GM19193 (cell line): ENCODE measurements around the gene FNDC11.

Experiments
- POLR2A ChIP-seq: IDR thresholded peaks from 4 replicates; pipeline ENCODE4 v1.6.1; 2011; ENCODE audit not compliant: insufficient read depth, insufficient read length; ENCODE audit errors: extremely low read depth

FNDC11 gene

GRCh38 chr20:63542696-63543095 is 11.3 kb upstream of the FNDC11 start:
- TF ChIP-seq POLR2A = peak; percentile 15

GRCh38 chr20:63543131-63543530 is 10.8 kb upstream of the FNDC11 start:
- TF ChIP-seq POLR2A = no peak

- no peak for TF ChIP-seq POLR2A
Observed at GRCh38 chr20:63543733-63544132, 10.2 kb upstream of the FNDC11 start.

DNA sequence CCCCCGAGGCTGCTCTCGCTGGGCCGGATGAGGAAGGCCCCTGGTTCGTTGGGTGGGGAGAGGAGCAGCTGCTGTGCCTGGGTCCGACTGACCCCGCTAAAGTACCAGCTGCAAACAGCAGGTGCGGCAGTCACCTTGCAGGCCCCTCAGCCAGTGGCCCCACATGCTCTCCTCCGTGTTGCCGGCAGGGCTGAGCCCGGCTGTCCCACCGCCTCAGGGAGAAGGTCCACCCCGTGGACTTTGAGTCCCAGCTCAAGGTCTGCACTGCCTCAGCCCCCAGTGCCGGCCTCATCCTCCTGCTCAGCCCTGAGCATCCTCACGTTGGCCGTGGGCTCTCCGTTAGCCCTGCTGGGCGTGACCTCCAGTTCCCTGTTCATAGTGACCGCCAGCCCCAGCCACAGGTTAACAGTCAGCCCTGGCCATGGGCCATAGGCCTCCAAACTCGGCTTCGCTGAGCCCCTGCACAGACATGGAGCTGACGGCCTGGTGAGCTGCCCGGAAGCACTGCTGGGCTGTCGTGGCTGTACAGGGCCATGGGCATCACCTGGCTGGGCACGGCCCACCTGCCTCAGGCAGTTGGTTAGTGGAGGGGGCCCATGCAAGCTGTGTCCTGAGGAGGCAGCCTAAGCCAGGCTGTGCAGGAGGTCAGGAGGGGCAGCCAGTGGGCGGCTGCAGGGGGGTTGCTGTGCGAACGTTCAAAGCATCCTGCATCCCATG is 9.6 kb upstream of the FNDC11 start:
- no peak for TF ChIP-seq POLR2A

GRCh38 chr20:63544958-63545516 is 8.9 kb upstream of the FNDC11 start:
- TF ChIP-seq POLR2A = no peak

DNA sequence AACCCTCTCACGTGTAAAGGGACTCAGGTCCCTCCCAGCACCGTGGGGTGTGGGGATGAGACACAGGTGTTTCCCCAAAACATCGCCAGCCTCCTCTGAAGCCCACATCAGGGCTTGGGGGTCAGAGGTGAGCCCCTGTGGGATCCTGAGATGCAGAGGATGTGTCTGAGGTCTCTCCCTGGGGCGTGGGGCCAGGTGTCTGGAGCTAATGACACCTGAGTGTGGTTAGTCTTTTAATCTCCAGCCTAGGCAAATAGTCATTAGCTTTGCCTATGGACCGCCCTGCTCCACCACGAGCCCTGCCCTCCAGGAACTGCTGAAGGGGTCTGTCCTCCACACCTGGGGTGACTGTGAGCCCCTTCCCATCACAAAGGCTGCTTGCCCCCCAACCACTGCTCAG is 8.1 kb upstream of the FNDC11 start:
- no peak for TF ChIP-seq POLR2A

DNA sequence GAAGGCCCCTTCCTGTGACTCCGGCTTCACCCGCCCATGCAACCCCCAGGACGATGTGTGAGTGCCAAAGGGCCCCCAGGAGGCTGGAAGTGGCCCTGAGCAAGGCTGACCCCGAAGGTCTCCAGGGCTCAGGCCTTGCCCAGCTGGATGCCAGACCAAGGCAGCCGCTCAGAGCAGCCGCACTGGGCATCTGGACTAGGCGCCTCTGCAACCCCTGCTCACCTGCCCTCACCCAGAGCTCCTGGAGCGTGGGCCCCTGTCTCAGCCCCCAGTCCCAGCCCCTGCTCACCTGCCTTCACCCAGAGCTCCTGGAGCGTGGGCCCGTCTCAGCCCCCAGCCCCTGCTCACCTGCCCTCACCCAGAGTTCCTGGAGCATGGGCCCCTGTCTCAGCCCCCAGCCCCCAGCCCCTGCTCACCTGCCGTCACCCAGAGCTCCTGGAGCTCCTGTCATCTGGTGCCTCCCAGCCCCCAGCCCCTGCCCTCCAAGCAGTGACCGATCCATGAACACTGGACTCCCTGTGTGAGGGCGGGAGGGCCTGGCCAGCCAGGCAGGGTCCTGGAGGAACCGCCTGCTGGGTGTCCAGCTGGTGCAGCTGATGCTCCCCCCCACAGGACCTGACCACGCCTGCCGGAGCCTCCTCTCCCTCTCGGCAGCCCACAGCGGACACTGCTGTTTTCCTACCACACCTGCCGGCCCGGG is 7.6 kb upstream of the FNDC11 start:
- no peak for TF ChIP-seq POLR2A

- TF ChIP-seq POLR2A = no peak
Observed at GRCh38 chr20:63546956-63547724, 6.8 kb upstream of the FNDC11 start.

DNA sequence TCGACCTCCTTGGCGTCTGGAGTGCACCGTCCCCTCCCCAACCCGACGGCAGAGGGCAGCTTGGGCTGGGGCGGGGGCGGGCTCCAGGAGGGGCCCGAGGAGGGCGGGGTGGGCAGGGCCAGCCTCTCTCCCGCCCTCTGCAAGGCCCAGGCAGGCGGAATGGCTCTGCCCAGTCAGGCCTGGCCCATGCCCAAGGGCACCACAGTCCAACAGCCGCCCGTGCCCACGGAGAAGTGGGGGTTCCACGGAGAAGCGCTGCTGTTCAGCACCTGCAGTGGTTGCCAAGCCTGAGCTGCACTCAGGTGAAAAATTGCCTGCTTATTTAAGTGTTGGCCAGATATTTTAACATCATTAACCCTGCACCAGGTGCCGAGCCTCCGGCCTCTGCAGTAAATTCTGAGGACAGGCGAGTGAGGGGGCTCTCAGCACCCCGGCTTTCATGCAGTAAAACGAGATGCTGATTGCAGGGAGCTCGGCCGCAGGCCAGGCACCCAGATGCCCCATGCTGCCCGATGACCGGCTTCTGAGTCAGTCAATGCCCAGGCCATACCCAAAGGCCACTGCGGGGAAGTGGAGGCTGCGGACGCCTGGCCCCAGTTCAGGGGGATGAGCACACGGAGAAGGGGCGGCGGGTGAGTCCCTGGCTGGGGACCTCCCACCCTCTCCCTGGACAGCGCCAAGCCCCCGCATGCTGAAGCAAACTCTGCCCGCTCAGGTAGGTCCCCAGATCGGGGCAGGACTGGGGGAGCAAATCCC is 6.1 kb upstream of the FNDC11 start, which contains the start of gene SRMS:
Gene SRMS, minus strand, starts transcription at position 25 of the 756 bp plus-strand sequence. CDS start 286 bp downstream, outside the sequence.
- no peak for TF ChIP-seq POLR2A

GRCh38 chr20:63548542-63548941 is 5.4 kb upstream of the FNDC11 start:
- TF ChIP-seq POLR2A = no peak

- TF ChIP-seq POLR2A = no peak
Observed at GRCh38 chr20:63549019-63549418, 4.9 kb upstream of the FNDC11 start.

GRCh38 chr20:63549679-63550282 is 4.2 kb upstream of the FNDC11 start:
- no peak for TF ChIP-seq POLR2A

- TF ChIP-seq POLR2A = no peak
Observed at GRCh38 chr20:63551068-63551467, 2.9 kb upstream of the FNDC11 start.
